Activated naive CD8-positive, alpha-beta T cell treated with anti-CD3 and anti-CD28 coated beads, Interleukin-2, amount 10 ng/mL, durations not matched to agents 7 days and 5 days (primary cell): ENCODE results near the gene CRYBB2. TPM values are rescaled to one million over a fixed set of nuclear protein-coding genes. Genes with fewer than 3 reads are reported as not detected.

Experiments
- total RNA-seq, 2 experiments: library from RNA; stranded (reverse); gene quantifications; one replicate each; pipeline ENCODE4 v1.2.3, GENCODE V29; 2021

CRYBB2 gene
- total RNA-seq, 2 experiments from 2014 or later = not detected

Other genes starting within 250 kb of the CRYBB2 start
- under 1 TPM; 0.71 to 0.72 TPM for gene CRYBB3, start 19.8 kb upstream of the CRYBB2 start, total RNA-seq